T-helper 17 cell (primary cell): ENCODE results near the gene AAR2. TPM values are rescaled to one million over a fixed set of nuclear protein-coding genes. Genes with fewer than 3 reads are reported as not detected.
A peak's percentile ranks its signal among the peaks of the same experiment; 100 is the strongest.

Experiments
- ATAC-seq: fragments of 150-1000 bp; cut with Tn5 transposase; 2 replicates; pipeline ENCODE4 v1.10.0; 2021; ENCODE audit warnings: mild to moderate bottlenecking, moderate library complexity
- DNase-seq, 3 donors: peaks; one replicate each; pipeline versions ENCODE4 v3.0.0 to v3.0.0-alpha.2; 2020 to 2021
- H3K9me3 ChIP-seq: one replicate; pipeline ENCODE4 v1.7.0; 2013; ENCODE audit warnings: low read length, mild to moderate bottlenecking; ENCODE audit not compliant: control insufficient read depth, poor library complexity, severe bottlenecking
- H3K27ac Mint-ChIP-seq: one replicate; pipeline ENCODE4 v1.8.0; 2022; ENCODE audit warnings: mild to moderate bottlenecking, moderate library complexity, mixed read lengths
- H3K27me3 Mint-ChIP-seq: one replicate; pipeline ENCODE4 v1.8.0; 2022; ENCODE audit warnings: mixed read lengths
- H3K36me3 Mint-ChIP-seq: one replicate; pipeline ENCODE4 v1.8.0; 2022; ENCODE audit warnings: low read depth, mixed read lengths
- H3K4me1 Mint-ChIP-seq: one replicate; pipeline ENCODE4 v1.8.0; 2022; ENCODE audit warnings: mild to moderate bottlenecking, mixed read lengths
- H3K4me3 Mint-ChIP-seq: one replicate; pipeline ENCODE4 v1.8.0; 2022; ENCODE audit warnings: mild to moderate bottlenecking, moderate library complexity, mixed read lengths
- total RNA-seq, 4 donors: library from RNA in 2 of 4; stranded (reverse) in 2 of 4; gene quantifications; one replicate each; pipeline ENCODE4 v1.2.3 and lab custom pipeline; 2022 to 2026

The AAR2 gene
- total RNA-seq, 2 donors from 2014 or later, result 16.7 to 23.0 TPM

- ATAC-seq (no peak), DNase-seq (no peak)
- Mint-ChIP-seq H3K27ac (peak overlapping the region; percentile 29), H3K36me3 (peaks cover 7% of the 10 kb centered on the region), H3K27me3 (no peaks in the 10 kb centered on the region), H3K4me1 (peaks cover 19% of the 10 kb centered on the region), H3K4me3 (no peak overlapping the region)
- H3K9me3 ChIP-seq, result no peaks in the 10 kb centered on the region
Measured at GRCh38 chr20:36253036-36253435, 16.8 kb downstream of the AAR2 start.

DNA sequence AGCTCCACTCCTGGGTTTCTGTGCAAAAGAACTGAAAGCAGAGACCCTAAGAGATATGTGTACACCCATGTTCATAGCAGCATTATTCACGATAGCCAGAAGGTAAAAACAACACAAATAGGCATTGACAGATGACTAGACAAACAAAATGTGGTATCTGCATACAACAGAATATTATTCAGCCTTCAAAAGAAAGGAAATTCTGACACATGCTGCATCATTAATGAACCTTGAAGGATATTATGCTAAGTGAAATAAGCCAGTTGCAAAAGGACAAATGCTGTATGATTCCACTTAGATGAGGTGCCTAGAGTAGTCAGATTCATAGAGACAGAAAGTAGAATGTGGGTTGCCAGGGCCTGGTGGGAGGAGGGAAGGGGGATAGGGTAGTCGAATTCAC lies 17.8 kb downstream of the AAR2 start:
- no peak for DNase-seq
- no peak overlapping the region for H3K4me3 Mint-ChIP-seq
- H3K27me3 Mint-ChIP-seq, result no peaks in the 10 kb centered on the region
- H3K36me3 Mint-ChIP-seq, result peaks cover 3% of the 10 kb centered on the region
- no peak overlapping the region for H3K27ac Mint-ChIP-seq
- no peak for ATAC-seq
- H3K4me1 Mint-ChIP-seq, result peaks cover 14% of the 10 kb centered on the region
- no peaks in the 10 kb centered on the region for H3K9me3 ChIP-seq

DNA sequence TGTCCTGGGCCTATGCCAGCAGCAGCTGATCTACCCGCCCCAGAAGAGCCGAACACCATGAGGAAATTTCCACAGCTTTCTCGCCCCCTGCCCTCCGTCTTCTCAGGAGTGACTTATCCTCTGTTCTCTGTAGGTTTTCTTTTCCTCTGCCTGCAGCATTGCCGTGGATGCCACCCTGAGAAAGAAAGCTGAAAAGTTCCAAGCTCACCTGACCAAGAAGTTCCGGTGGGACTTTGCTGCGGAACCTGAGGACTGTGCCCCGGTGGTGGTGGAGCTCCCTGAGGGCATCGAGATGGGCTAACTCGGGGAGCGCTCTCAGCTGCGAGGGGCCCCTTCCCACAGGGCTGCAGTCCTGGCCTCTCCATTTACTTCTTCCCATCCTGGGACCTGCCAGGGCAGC lies 19.2 kb downstream of the AAR2 start:
- peaks cover 3% of the 10 kb centered on the region for H3K36me3 Mint-ChIP-seq
- H3K4me3 Mint-ChIP-seq, result no peak overlapping the region
- H3K4me1 Mint-ChIP-seq, result peaks cover 9% of the 10 kb centered on the region
- H3K27ac Mint-ChIP-seq, result no peak overlapping the region
- ATAC-seq, result no peak
- no peak for DNase-seq
- H3K27me3 Mint-ChIP-seq, result no peaks in the 10 kb centered on the region
- H3K9me3 ChIP-seq, result no peaks in the 10 kb centered on the region

GRCh38 chr20:36259177-36260061 lies 23.1 kb downstream of the AAR2 start:
- no peak overlapping the region for H3K4me3 Mint-ChIP-seq
- H3K4me1 Mint-ChIP-seq, result no peaks in the 10 kb centered on the region
- no peak overlapping the region for H3K27ac Mint-ChIP-seq
- H3K9me3 ChIP-seq, result no peaks in the 10 kb centered on the region
- no peak for DNase-seq
- no peak for ATAC-seq
- H3K36me3 Mint-ChIP-seq, result peaks cover 6% of the 10 kb centered on the region
- no peaks in the 10 kb centered on the region for H3K27me3 Mint-ChIP-seq

DNA sequence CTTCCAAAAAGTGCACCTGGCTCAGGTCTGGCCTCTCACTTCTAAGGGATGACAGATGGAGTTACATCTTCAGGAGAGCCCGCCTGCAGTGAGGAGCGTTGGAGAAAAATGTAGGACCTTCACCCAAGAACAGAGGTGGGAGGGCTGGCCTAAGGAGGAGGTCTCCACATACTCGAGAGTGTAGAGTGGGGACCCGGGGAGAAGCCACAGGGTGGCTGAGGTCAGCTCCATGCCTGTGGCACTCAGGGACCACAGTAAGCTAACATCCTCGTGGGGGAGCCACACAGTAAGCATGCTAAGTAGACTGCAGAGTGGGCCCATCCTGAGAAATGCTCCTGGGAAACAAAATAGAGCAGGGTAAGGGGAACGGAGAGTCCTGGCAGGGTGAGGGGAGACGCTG lies 24.0 kb downstream of the AAR2 start:
- Mint-ChIP-seq H3K4me3 (no peak overlapping the region), H3K4me1 (no peaks in the 10 kb centered on the region), H3K36me3 (peaks cover 6% of the 10 kb centered on the region), H3K27me3 (no peaks in the 10 kb centered on the region), H3K27ac (no peak overlapping the region)
- H3K9me3 ChIP-seq, result no peaks in the 10 kb centered on the region
- DNase-seq (no peak), ATAC-seq (no peak)

DNA sequence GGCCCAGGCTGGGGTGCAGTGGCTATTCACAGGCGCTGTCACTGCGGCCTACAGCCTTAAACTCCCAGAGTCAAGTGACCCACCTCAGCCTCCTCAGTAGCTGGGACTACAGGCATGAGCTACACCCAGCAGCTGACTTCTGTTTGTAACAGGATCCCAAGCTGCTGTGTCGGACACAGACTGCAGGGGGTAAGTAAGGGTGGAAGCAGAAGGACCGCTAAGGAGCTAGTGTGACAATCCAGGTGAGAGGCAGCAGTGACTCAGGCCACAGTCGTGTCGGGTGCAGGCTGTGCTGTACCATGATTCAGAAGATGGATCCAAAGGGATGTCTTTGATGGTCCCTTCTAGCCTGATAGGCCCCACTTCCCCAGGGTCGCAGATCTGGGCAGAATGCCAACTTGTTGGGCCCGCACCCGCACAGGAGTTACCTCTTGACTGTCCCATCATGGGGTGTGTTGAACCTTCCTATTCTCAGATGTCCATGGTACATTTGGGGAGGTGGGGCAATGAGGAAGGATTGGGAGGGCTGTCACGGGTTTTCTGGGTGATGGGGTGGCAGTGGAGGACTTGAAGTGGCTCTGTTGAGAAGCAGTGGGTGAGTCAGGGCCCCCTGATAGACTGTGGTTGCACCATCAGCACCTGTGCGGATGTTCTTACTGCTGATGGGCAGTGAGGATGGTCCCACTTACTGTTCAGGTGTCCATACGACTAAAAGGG lies 25.3 kb downstream of the AAR2 start:
- Mint-ChIP-seq H3K27ac (peak overlapping the region; percentile 16), H3K4me3 (no peak overlapping the region), H3K4me1 (no peaks in the 10 kb centered on the region), H3K27me3 (no peaks in the 10 kb centered on the region), H3K36me3 (peaks cover 2% of the 10 kb centered on the region)
- DNase-seq, result no peak
- no peaks in the 10 kb centered on the region for H3K9me3 ChIP-seq
- ATAC-seq, result no peak

- ATAC-seq (no peak), DNase-seq (no peak)
- H3K4me3 Mint-ChIP-seq, result no peak overlapping the region
- no peaks in the 10 kb centered on the region for H3K27me3 Mint-ChIP-seq
- no peak overlapping the region for H3K27ac Mint-ChIP-seq
- peaks cover 2% of the 10 kb centered on the region for H3K36me3 Mint-ChIP-seq
- no peaks in the 10 kb centered on the region for H3K9me3 ChIP-seq
- H3K4me1 Mint-ChIP-seq, result no peaks in the 10 kb centered on the region
Measured at GRCh38 chr20:36262440-36262839, 26.2 kb downstream of the AAR2 start.

GRCh38 chr20:36264426-36265246 lies 28.4 kb downstream of the AAR2 start:
- Mint-ChIP-seq H3K27me3 (no peaks in the 10 kb centered on the region), H3K4me3 (no peak overlapping the region), H3K36me3 (peaks cover 4% of the 10 kb centered on the region), H3K27ac (no peak overlapping the region), H3K4me1 (no peaks in the 10 kb centered on the region)
- no peak for DNase-seq
- H3K9me3 ChIP-seq, result no peaks in the 10 kb centered on the region
- no peak for ATAC-seq

GRCh38 chr20:36266189-36266588 lies 29.9 kb downstream of the AAR2 start:
- ATAC-seq (no peak), DNase-seq (no peak)
- no peaks in the 10 kb centered on the region for H3K4me1 Mint-ChIP-seq
- H3K36me3 Mint-ChIP-seq, result peaks cover 4% of the 10 kb centered on the region
- no peak overlapping the region for H3K4me3 Mint-ChIP-seq
- H3K9me3 ChIP-seq, result no peaks in the 10 kb centered on the region
- H3K27me3 Mint-ChIP-seq, result peaks cover 2% of the 10 kb centered on the region
- H3K27ac Mint-ChIP-seq, result no peak overlapping the region

DNA sequence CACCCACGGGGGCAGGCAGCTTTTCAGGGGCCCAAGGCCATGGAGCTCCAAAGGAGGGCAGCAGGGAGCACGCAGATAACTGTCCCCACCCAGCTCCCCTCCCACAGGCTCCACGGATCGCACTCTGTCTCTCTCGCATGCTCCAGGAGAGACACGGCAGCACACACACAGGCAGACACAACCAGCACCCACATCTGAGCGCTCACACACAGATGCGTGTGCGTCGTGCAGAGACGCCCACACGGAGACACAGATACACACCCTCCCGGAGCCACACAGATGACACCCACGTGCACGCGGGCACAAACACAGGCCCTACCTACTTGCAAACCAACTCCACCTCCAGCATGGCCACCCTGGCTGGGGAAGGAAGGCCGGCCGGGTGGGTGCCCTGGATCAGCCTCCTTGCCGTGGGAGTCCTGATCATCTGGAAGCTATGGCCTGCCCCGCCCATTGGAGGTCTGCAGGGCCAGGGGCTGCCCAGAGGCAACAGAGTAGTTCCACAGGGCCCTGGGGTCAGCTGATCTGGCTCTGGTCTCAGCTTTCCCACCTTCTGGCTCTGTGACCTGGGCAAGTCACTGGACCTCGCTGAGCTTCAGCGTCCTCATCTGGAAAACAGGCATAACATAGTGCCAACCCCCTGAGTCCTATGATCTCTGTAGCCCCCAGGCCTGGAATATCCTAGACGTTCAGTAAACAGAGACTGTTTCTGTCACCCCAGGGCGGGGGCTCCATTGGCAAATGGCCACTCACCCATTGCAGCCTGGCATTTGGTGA lies 31.5 kb downstream of the AAR2 start:
- no peak for DNase-seq
- Mint-ChIP-seq H3K4me3 (no peak overlapping the region), H3K36me3 (peaks cover 4% of the 10 kb centered on the region), H3K4me1 (no peaks in the 10 kb centered on the region), H3K27me3 (peaks cover 9% of the 10 kb centered on the region), H3K27ac (no peak overlapping the region)
- no peak for ATAC-seq
- H3K9me3 ChIP-seq, result no peaks in the 10 kb centered on the region

DNA sequence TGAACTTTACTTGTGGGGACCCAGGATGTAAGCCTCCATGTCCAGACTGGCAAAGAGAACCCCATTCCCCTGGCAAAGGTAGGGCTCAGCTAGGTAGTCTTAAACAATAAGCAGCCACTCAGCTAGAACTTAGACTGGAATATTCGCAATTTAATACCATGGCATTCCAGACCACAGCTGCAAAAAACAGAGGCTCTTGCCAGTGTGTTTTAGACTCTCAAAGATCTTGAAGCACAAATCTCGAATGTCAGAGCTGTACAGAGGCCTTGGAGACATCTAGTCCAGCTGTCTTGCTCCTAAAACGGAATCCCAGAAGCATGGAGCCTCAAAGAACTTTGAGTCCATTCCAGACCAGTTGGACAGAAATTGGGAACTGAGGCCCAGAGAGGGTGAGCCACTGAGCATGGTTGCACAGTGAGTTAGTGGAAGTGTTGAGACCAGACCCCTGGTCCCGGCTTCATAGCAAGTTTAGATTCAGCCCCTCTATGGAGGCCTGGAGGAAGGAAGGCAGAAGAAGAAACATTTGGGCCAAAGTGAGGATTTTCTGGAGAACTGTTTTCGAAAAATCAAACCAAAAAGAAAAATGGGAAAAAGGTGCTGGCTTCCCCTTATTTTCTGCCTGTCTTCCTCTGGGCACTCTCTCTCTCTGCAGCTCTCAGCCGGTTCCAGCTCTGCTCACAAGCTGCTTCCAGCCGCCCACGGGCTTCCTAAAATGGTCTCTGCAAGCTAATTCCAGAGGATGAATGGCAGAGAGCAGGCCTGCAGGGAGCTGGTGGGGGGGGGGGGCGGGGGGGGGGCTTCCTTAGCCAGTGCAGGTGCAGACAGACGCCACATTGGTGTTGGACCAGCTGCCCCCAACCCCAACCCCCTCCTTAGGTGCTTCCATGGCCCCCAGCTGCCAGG lies 32.4 kb downstream of the AAR2 start:
- Mint-ChIP-seq H3K36me3 (peaks cover 4% of the 10 kb centered on the region), H3K27ac (no peak overlapping the region), H3K4me1 (no peaks in the 10 kb centered on the region), H3K4me3 (no peak overlapping the region), H3K27me3 (peaks cover 12% of the 10 kb centered on the region)
- H3K9me3 ChIP-seq, result no peaks in the 10 kb centered on the region
- DNase-seq, result no peak
- no peak for ATAC-seq

GRCh38 chr20:36269507-36269906 lies 33.2 kb downstream of the AAR2 start:
- DNase-seq, result no peak
- Mint-ChIP-seq H3K27ac (no peak overlapping the region), H3K4me3 (no peak overlapping the region), H3K4me1 (no peaks in the 10 kb centered on the region), H3K27me3 (peaks cover 18% of the 10 kb centered on the region), H3K36me3 (peaks cover 2% of the 10 kb centered on the region)
- no peaks in the 10 kb centered on the region for H3K9me3 ChIP-seq
- no peak for ATAC-seq
